AG10803 (cell line): Measurements from ENCODE around the gene STARD9.
A peak's percentile ranks its signal among the peaks of the same experiment; 100 is the strongest.

Experiments used
- DNase-seq: peaks from one replicate; pipeline ENCODE4 v3.0.0; 2010; ENCODE audit warnings: low read depth
- H3K4me3 ChIP-seq: 2 replicates; pipeline ENCODE4 v1.5.1; 2011; ENCODE audit warnings: mild to moderate bottlenecking, low read length, control low read depth
- TF ChIP-seq, protein P1 (sequence below): conservative IDR thresholded peaks from 2 replicates; pipeline ENCODE4 v1.5.1; 2011; ENCODE audit warnings: mild to moderate bottlenecking, low read length, control low read depth, inconsistent platforms

STARD9 gene

DNA sequence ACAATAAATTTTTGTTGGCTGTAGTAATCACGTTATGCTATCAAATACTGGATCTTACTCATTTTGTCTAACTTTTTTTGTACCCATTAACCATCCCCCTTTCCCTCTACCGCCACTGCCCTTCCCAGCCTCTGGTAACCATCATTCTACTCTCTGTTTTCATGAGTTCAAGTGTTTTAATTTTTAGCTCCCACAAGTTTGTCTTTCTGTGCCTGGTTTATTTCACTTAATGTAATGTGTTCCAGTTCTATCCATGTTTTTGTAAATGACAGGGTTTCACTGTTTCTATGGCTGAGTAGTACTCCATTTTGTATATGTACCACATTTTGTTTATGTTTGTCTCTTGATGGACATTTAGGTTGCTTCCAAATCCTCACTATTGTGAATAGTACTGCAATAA, 52.1 kb downstream of the STARD9 start:
- H3K4me3 ChIP-seq: no peak overlapping the region
- TF ChIP-seq, protein P1, sequence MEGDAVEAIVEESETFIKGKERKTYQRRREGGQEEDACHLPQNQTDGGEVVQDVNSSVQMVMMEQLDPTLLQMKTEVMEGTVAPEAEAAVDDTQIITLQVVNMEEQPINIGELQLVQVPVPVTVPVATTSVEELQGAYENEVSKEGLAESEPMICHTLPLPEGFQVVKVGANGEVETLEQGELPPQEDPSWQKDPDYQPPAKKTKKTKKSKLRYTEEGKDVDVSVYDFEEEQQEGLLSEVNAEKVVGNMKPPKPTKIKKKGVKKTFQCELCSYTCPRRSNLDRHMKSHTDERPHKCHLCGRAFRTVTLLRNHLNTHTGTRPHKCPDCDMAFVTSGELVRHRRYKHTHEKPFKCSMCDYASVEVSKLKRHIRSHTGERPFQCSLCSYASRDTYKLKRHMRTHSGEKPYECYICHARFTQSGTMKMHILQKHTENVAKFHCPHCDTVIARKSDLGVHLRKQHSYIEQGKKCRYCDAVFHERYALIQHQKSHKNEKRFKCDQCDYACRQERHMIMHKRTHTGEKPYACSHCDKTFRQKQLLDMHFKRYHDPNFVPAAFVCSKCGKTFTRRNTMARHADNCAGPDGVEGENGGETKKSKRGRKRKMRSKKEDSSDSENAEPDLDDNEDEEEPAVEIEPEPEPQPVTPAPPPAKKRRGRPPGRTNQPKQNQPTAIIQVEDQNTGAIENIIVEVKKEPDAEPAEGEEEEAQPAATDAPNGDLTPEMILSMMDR: no peak
- no peak for DNase-seq

DNA sequence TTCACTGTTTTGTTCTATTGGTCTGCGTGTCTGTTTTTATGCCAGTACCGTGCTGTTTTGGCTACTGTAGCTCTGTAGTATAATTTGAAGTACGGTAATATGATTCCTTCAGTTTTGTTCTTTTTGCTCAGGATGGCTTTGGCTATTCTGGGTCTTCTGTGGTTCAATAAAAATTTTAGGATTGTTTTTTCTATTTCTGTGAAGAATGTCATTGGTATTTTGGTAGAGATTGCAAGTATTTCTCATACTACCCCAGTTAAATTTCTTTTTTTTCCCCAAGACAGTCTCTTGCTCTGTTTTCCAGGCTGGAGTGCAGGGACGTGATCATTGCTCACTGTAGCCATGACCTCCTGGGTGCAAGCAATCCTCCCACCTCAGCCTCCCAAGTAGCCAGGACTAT, 53.4 kb downstream of the STARD9 start:
- H3K4me3 ChIP-seq: no peak overlapping the region

DNA sequence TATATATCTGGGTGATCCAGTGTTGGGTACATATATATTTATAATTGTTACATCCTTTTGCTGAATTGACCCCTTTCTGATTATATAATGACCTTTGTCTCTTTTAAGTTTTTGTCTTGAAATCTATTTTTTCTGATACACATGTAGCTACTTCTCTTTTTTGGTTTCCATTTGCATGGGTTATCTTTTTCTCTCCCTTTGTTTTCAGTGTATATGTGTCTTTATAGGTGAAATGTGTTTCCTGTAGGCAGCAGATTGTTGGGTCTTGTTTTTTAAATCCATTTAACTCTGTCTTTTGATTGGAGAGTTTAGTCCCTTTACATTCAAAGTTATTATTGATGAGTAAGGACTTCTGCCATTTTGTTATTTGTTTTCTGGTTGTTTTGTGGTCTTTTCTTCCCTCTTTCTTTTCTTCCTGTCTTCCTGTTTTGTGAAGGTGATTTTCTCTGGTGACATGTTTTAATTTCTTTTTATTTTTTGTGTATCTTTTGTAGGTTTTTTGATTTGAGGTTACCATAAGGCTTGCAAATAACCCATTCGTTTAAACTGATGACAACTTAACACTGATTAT, 56.8 kb downstream of the STARD9 start:
- no peak for DNase-seq
- H3K4me3 ChIP-seq: no peak overlapping the region
- TF ChIP-seq, protein P1: no peak

More for the DNA sequence above, 53.4 kb downstream of the STARD9 start:
- TF ChIP-seq, protein P1: no peak
- DNase-seq: no peak

DNA sequence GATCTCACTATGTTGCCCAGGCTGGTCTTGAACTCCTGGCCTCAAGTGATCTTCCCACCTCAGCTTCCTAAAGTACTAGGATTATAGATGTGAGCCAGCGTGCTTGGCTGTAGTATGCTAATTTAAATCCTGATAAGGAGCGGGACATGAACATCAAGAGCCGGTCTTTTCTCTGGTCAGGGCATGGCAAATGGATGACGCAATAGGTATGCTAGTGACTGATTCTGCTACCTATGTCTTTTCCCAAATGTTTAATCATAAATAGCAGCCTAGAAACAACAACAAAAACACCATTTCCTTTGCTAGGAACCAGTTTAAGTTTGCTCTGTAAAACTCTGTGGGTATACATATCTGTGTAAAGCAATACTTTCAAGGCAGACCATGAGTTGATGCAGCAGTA, 64.7 kb downstream of the STARD9 start:
- no peak overlapping the region for H3K4me3 ChIP-seq
- TF ChIP-seq, protein P1: no peak
- DNase-seq: peak; percentile 2

DNA sequence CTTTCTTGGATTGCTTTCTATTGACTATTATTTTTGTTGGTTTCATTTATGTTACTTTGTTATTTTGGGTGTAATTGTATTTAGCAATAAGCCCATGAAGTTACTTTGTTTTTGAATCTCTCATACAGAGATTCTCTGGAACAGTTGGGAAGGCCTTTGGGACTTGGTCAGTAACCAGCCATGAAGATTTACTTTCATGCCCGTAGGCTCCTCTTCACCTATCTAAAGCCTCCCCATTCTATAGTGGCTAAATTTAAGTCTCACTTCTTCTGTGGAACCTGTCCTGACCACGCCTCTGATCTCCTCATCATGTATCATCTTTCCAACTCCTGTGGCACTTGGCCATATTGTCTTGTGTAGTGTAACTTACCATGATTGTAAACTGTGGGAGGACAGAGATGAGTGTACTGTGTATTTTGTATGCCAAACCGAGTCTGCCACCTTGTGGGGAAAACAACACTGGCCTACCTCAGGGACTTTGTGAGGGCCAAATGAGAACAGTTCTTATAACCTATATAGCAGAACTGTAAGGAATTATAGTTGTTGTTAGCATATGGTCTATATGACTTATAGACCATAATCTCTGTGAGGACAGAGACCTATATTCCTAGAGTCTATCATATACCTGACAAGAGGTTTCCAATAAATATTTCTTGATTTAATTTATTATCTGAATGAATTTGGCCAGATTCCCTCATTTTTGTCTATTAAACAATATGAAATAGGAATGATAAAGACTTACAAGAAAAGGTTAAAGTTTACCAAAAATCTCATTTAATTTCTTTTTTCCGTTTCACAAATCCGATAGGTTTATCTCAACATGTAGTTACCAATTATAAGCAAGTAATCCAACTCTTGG, 75.0 kb downstream of the STARD9 start:
- H3K4me3 ChIP-seq: no peak overlapping the region
- TF ChIP-seq, protein P1: peak; percentile 97

DNA sequence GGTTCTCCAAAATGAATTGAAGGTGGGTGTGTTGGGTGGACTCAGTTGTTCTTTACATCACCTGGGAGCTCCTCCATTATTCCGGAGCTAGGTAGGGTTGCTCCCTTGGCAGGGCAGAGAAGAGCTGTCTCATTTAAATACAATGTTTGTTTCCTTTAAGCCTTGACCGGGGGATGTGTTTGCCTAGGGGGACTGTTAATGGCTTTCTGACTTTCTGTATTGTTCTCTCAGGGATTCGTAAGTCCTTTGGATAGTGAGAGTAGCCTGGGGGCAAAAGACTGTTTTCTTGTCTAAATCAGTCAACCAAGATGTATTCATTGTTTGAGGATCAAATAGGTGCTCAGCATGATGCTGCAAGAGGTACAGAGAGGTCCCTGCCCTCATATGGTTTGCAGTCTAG, 90.4 kb downstream of the STARD9 start:
- TF ChIP-seq, protein P1: no peak
- no peak for DNase-seq
- H3K4me3 ChIP-seq: no peak overlapping the region

More for the DNA sequence above, 75.0 kb downstream of the STARD9 start:
- DNase-seq: peak; percentile 85

DNA sequence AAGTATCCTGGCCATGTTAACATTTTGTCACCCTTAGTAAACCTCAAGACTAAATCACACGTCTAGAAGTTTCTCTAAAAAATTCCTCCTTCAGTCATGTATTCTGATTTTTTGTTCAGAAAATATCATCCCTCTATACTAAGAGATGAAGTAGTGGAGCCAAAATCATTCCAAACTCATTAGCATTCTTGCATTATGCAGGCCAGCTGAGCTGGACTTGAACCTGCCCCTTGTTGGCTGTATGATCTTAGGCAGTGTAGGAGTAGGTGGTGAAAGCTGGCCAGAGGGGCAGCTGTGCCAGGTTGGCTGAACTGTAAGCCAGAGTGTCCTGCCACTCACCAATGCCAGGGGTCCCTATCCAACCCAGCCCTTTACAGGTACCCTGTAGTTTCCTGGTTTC, 92.4 kb downstream of the STARD9 start:
- no peak overlapping the region for H3K4me3 ChIP-seq
- TF ChIP-seq, protein P1: no peak
- no peak for DNase-seq
